Fibroblast of peridontal ligament (primary cell): ENCODE results near the gene MRNIP.
A peak's percentile ranks its signal among the peaks of the same experiment; 100 is the strongest.

ENCODE experiments used
- DNase-seq: peaks from one replicate; pipeline ENCODE4 v3.0.0-alpha.2; 2010; ENCODE audit errors: extremely low read depth

MRNIP gene

GRCh38 chr5:179858586-179859427 lies at the start of gene MRNIP:
MRNIP (minus strand) TSS chr5:179858817; CDS start chr5:179858796, 21 bp downstream.
- DNase-seq, result peak; percentile 89

GRCh38 chr5:179907556-179908324 lies 49.1 kb upstream of the MRNIP start, which contains the start of gene TBC1D9B:
TBC1D9B (minus strand) TSS chr5:179907897; CDS start chr5:179907821, 76 bp downstream.
- peak; percentile 63 for DNase-seq

GRCh38 chr5:179906795-179907555 lies 48.4 kb upstream of the MRNIP start:
- peak; percentile 11 for DNase-seq

- peak; percentile 7 for DNase-seq
Observed at GRCh38 chr5:179906294-179906794, 47.7 kb upstream of the MRNIP start.

- DNase-seq, result no peak
Observed at GRCh38 chr5:179905161-179905560, 46.5 kb upstream of the MRNIP start.

- no peak for DNase-seq
Observed at GRCh38 chr5:179904463-179905160, 46.0 kb upstream of the MRNIP start.

- DNase-seq, result no peak
Observed at GRCh38 chr5:179902763-179903158, 44.1 kb upstream of the MRNIP start.

- DNase-seq, result no peak
Observed at GRCh38 chr5:179901915-179902762, 43.5 kb upstream of the MRNIP start.

- no peak for DNase-seq
Observed at GRCh38 chr5:179901462-179901861, 42.8 kb upstream of the MRNIP start.

- DNase-seq, result no peak
Observed at GRCh38 chr5:179900711-179901110, 42.1 kb upstream of the MRNIP start.

- no peak for DNase-seq
Observed at GRCh38 chr5:179900206-179900605, 41.6 kb upstream of the MRNIP start.

- no peak for DNase-seq
Observed at GRCh38 chr5:179895861-179896260, 37.2 kb upstream of the MRNIP start.

GRCh38 chr5:179893958-179894895 lies 35.6 kb upstream of the MRNIP start:
- no peak for DNase-seq

GRCh38 chr5:179893076-179893957 lies 34.7 kb upstream of the MRNIP start:
- no peak for DNase-seq

- DNase-seq, result no peak
Observed at GRCh38 chr5:179892255-179892654, 33.6 kb upstream of the MRNIP start.

GRCh38 chr5:179890751-179891682 lies 32.4 kb upstream of the MRNIP start:
- no peak for DNase-seq

GRCh38 chr5:179889885-179890284 lies 31.3 kb upstream of the MRNIP start:
- DNase-seq, result no peak
